Measurements from ENCODE around the gene PSMG3.

GRCh38 chr7:1544896-1545416, 24.9 kb downstream of the PSMG3 start:
- TF ChIP-seq, protein P1, sequence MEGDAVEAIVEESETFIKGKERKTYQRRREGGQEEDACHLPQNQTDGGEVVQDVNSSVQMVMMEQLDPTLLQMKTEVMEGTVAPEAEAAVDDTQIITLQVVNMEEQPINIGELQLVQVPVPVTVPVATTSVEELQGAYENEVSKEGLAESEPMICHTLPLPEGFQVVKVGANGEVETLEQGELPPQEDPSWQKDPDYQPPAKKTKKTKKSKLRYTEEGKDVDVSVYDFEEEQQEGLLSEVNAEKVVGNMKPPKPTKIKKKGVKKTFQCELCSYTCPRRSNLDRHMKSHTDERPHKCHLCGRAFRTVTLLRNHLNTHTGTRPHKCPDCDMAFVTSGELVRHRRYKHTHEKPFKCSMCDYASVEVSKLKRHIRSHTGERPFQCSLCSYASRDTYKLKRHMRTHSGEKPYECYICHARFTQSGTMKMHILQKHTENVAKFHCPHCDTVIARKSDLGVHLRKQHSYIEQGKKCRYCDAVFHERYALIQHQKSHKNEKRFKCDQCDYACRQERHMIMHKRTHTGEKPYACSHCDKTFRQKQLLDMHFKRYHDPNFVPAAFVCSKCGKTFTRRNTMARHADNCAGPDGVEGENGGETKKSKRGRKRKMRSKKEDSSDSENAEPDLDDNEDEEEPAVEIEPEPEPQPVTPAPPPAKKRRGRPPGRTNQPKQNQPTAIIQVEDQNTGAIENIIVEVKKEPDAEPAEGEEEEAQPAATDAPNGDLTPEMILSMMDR (IDR thresholded peaks at IDR 0.05), result no peak
- TF ChIP-seq POLR2AphosphoS5 (IDR thresholded peaks at IDR 0.05) (no peak), POLR2A (IDR thresholded peaks at IDR 0.05) (no peak), EP300 (IDR thresholded peaks at IDR 0.05) (no peak)
